Measurements from ENCODE around the gene ELP5.

The ELP5 gene

GRCh38 chr17:7218758-7219157 lies 33.3 kb upstream of the ELP5 start:
- peak overlapping the region; percentile 98 for H3K27ac ChIP-seq
- TF ChIP-seq CTCF (IDR thresholded peaks at IDR 0.05) = no peak

GRCh38 chr17:7219229-7219811 lies 32.7 kb upstream of the ELP5 start:
- TF ChIP-seq CTCF (IDR thresholded peaks at IDR 0.05) = no peak
- Histone ChIP-seq H3K4me3 (ENCODE audit: low read depth, low read length) (peak overlapping the region; percentile 95), H3K9me3 (ENCODE audit: control insufficient read depth, low read length) (no peaks in the 10 kb centered on the region), H2AFZ (peak overlapping the region; percentile 91), H3K27me3 (ENCODE audit: control insufficient read depth, insufficient read depth, low read length) (no peaks in the 10 kb centered on the region), H3K4me2 (ENCODE audit: low read length) (peak overlapping the region; percentile 94), H3K9ac (peak overlapping the region; percentile 90), H3K4me1 (peaks cover 63% of the 10 kb centered on the region), H3K36me3 (ENCODE audit: control insufficient read depth, insufficient read depth, low read length) (no peaks in the 10 kb centered on the region), H3K79me2 (peaks cover 6% of the 10 kb centered on the region), H3K27ac (peak overlapping the region; percentile 98)

More at GRCh38 chr17:7218758-7219157, 33.3 kb upstream of the ELP5 start:
- Histone ChIP-seq H3K36me3 (ENCODE audit: control insufficient read depth, insufficient read depth, low read length) (no peaks in the 10 kb centered on the region), H3K27me3 (ENCODE audit: control insufficient read depth, insufficient read depth, low read length) (no peaks in the 10 kb centered on the region), H3K4me1 (peaks cover 60% of the 10 kb centered on the region), H3K9me3 (ENCODE audit: control insufficient read depth, low read length) (no peaks in the 10 kb centered on the region), H3K9ac (no peak overlapping the region), H3K4me3 (ENCODE audit: low read depth, low read length) (no peak overlapping the region), H2AFZ (peak overlapping the region; percentile 91), H3K4me2 (ENCODE audit: low read length) (no peak overlapping the region), H3K79me2 (peaks cover 6% of the 10 kb centered on the region)

GRCh38 chr17:7219812-7220592 lies 32.0 kb upstream of the ELP5 start, which contains the start of the genes ACADVL and DLG4:
TSS of gene ACADVL (plus strand) at chr17:7219938. CDS start at chr17:7219985, 47 bp downstream.
TSS of gene DLG4 (minus strand) at chr17:7219836.
- H3K27ac ChIP-seq = peak within 1 kb of the TSS; percentile 98
- no peaks in the 10 kb centered on the region for H3K36me3 ChIP-seq (ENCODE audit: control insufficient read depth, insufficient read depth, low read length)
- no peaks in the 10 kb centered on the region for H3K9me3 ChIP-seq (ENCODE audit: control insufficient read depth, low read length)
- H3K27me3 ChIP-seq (ENCODE audit: control insufficient read depth, insufficient read depth, low read length) = no peaks in the 10 kb centered on the region
- no peak for TF ChIP-seq CTCF (IDR thresholded peaks at IDR 0.05)
- H3K4me3 ChIP-seq (ENCODE audit: low read depth, low read length) = peak within 1 kb of the TSS; percentile 95
- peak within 1 kb of the TSS; percentile 90 for H3K9ac ChIP-seq
- H3K79me2 ChIP-seq = peaks cover 6% of the 10 kb centered on the region
- peak within 1 kb of the TSS; percentile 91 for H2AFZ ChIP-seq
- H3K4me2 ChIP-seq (ENCODE audit: low read length) = peak within 1 kb of the TSS; percentile 94
- peaks cover 60% of the 10 kb centered on the region for H3K4me1 ChIP-seq

- peak overlapping the region; percentile 95 for H3K4me3 ChIP-seq (ENCODE audit: low read depth, low read length)
- peak; percentile 63 for TF ChIP-seq CTCF (IDR thresholded peaks at IDR 0.05)
- H3K79me2 ChIP-seq = peaks cover 9% of the 10 kb centered on the region
- no peaks in the 10 kb centered on the region for H3K36me3 ChIP-seq (ENCODE audit: control insufficient read depth, insufficient read depth, low read length)
- no peaks in the 10 kb centered on the region for H3K27me3 ChIP-seq (ENCODE audit: control insufficient read depth, insufficient read depth, low read length)
- H3K27ac ChIP-seq = peak overlapping the region; percentile 98
- H3K4me1 ChIP-seq = peaks cover 55% of the 10 kb centered on the region
- H3K4me2 ChIP-seq (ENCODE audit: low read length) = peak overlapping the region; percentile 94
- peak overlapping the region; percentile 91 for H2AFZ ChIP-seq
- H3K9me3 ChIP-seq (ENCODE audit: control insufficient read depth, low read length) = no peaks in the 10 kb centered on the region
- H3K9ac ChIP-seq = peak overlapping the region; percentile 90
Measured at GRCh38 chr17:7220593-7221277, 31.3 kb upstream of the ELP5 start.
